NCI-H345 treated with DMSO at 0.1 percent for 48 hours (cell line): ENCODE results near the gene DZANK1.
"Not testable (repeated sequence)": the region's sequence is repeated elsewhere in the genome, so short reads cannot be mapped to it uniquely, and the experiment has no call there.

Experiments used
- DNase-seq: peaks from one replicate; lab custom pipeline; 2025; ENCODE audit not compliant: unreplicated experiment; lab: John Stamatoyannopoulos, UW

The DZANK1 gene

GRCh38 chr20:18466894-18467730, at the start of gene DZANK1, which contains the start of gene POLR3F:
Gene DZANK1, minus strand, starts transcription at chr20:18467030. Its CDS starts 1,672 bp downstream, at chr20:18465358.
Gene POLR3F, plus strand, starts transcription at chr20:18467390. Its CDS starts 117 bp downstream, at chr20:18467507.
- peak; percentile 97 for DNase-seq

GRCh38 chr20:18515973-18516372, 49.1 kb upstream of the DZANK1 start:
- DNase-seq = no peak

GRCh38 chr20:18514127-18514526, 47.3 kb upstream of the DZANK1 start:
- DNase-seq = no peak

GRCh38 chr20:18513208-18513607, 46.4 kb upstream of the DZANK1 start:
- no peak for DNase-seq

GRCh38 chr20:18511571-18511970, 44.7 kb upstream of the DZANK1 start:
- no peak for DNase-seq

GRCh38 chr20:18507218-18508191, 40.7 kb upstream of the DZANK1 start, which contains the start of gene SEC23B:
Gene SEC23B, plus strand, starts transcription at chr20:18507940. Its CDS starts 2,896 bp downstream, at chr20:18510836.
- peak; percentile 99 for DNase-seq

- DNase-seq = no peak
These were observed 39.9 kb upstream of the DZANK1 start for GRCh38 chr20:18506744-18507143.

GRCh38 chr20:18504479-18505060, 37.7 kb upstream of the DZANK1 start:
- no peak for DNase-seq

GRCh38 chr20:18501672-18502071, 34.8 kb upstream of the DZANK1 start:
- not testable (repeated sequence) for DNase-seq

GRCh38 chr20:18497603-18498002, 30.8 kb upstream of the DZANK1 start:
- DNase-seq = no peak

GRCh38 chr20:18496740-18497592, 30.1 kb upstream of the DZANK1 start, which contains the start of gene RBBP9:
Gene RBBP9, minus strand, starts transcription at chr20:18497225. Its CDS starts 58 bp downstream, at chr20:18497167.
- peak; percentile 90 for DNase-seq

GRCh38 chr20:18496042-18496441, 29.2 kb upstream of the DZANK1 start:
- no peak for DNase-seq

- DNase-seq = no peak
These were observed 21.5 kb upstream of the DZANK1 start for GRCh38 chr20:18488301-18488700.

GRCh38 chr20:18481596-18481995, 14.8 kb upstream of the DZANK1 start:
- DNase-seq = no peak

GRCh38 chr20:18477821-18478220, 11.0 kb upstream of the DZANK1 start:
- DNase-seq = no peak

- DNase-seq = no peak
These were observed 10.4 kb upstream of the DZANK1 start for GRCh38 chr20:18477218-18477617.

- DNase-seq = peak; percentile 64
These were observed 296 bp downstream of the DZANK1 start for GRCh38 chr20:18466574-18466893.

- no peak for DNase-seq
These were observed 1.2 kb downstream of the DZANK1 start for GRCh38 chr20:18465536-18466200.

- DNase-seq = no peak
These were observed 10.2 kb downstream of the DZANK1 start for GRCh38 chr20:18456600-18456999.

GRCh38 chr20:18443886-18444285, 22.9 kb downstream of the DZANK1 start:
- peak; percentile 11 for DNase-seq
